ENCODE measurements around the gene SAMHD1. TPM values are rescaled to one million over a fixed set of nuclear protein-coding genes. Genes with fewer than 3 reads are reported as not detected.
"Not testable (repeated sequence)": the region's sequence is repeated elsewhere in the genome, so short reads cannot be mapped to it uniquely, and the experiment has no call there.

The SAMHD1 gene
- total RNA-seq: 44.1 and 45.7 TPM in 2 replicates

DNA sequence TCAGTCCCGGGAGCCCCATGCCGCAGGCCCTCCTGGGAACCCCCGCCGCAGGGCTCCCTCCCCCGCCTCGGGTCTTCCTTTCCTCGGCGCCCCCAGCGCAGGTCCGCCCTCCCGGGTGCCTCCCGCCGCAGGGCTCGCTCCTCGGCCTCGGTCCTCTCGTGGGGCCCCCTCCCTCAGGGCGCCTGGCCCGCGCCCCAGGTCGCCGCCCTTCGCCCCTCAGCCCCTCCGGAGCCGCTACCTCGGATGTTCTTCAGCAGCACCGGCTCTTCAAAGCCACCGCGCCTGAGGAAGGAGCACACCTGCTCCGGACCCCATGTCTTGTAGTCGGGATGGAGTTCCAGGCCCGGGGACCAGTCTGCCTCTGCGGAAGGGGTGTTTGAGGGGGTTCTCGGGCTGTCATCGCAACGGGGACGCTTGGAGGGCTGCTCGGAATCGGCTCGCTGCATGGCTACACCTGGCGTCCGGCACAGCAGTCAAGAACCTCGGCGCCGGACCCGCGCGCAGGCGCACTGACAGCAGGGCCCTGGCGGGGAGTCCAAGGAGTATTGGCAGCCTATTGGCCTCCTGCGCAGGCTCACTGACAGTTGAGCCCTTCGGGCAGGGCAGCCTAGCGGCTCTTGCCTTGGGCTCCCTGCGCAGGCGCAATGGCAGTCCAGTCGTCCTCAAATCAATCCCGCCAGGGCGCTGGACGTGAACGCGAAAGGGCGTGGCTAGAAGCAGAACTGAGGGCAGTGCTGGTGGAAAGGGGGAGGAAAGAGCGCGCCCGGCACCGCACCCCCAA lies at the start of gene SAMHD1:
Gene SAMHD1 (minus strand): TSS at position 511 of the 781 bp plus-strand sequence. CDS start 65 bp downstream, at position 446.
- no peaks in the 10 kb centered on the region for H3K27me3 Mint-ChIP-seq (ENCODE audit: low read depth)
- intact Hi-C loops (cut with micrococcal nuclease): loop anchor here (2.0 kb wide), 1 partner anchor 63 kb away; no protein-coding TSS in a partner anchor
- peaks cover 37% of the 10 kb centered on the region for H3K4me1 Mint-ChIP-seq (ENCODE audit: low read depth)
- H3K9me3 Mint-ChIP-seq: no peaks in the 10 kb centered on the region
- peaks cover 18% of the 10 kb centered on the region for H3K36me3 Mint-ChIP-seq (ENCODE audit: low read depth)
- peak within 1 kb of the TSS; percentile 95 for H3K27ac Mint-ChIP-seq
- peak; percentile 88 for DNase-seq (ENCODE audit: low spot score)
- H3K4me3 Mint-ChIP-seq (ENCODE audit: low read depth): peak within 1 kb of the TSS; percentile 97

DNA sequence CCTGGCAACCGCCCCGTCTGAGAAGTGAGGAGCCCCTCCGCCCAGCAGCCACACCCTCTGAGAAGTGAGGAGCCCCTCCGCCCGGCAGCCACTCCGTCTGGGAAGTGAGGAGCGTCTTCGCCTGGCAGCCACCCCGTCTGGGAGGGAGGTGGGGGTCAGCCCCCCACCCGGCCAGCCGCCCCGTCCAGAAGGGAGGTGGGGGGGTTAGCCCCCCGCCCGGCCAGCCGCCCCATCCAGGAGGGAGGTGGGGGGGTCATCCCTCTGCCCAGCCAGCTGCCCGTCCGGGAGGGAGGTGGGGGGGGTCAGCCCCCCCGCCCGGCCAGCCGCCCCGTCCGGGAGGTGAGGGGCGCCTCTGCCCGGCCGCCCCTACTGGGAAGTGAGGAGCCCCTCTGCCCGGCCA lies 48.7 kb upstream of the SAMHD1 start:
- H3K27me3 Mint-ChIP-seq (ENCODE audit: low read depth); H3K9me3 Mint-ChIP-seq; intact Hi-C loops (cut with micrococcal nuclease); DNase-seq (ENCODE audit: low spot score); H3K4me3 Mint-ChIP-seq (ENCODE audit: low read depth); H3K4me1 Mint-ChIP-seq (ENCODE audit: low read depth); H3K27ac Mint-ChIP-seq: not testable (repeated sequence)
- peaks cover 56% of the 10 kb centered on the region for H3K36me3 Mint-ChIP-seq (ENCODE audit: low read depth)

DNA sequence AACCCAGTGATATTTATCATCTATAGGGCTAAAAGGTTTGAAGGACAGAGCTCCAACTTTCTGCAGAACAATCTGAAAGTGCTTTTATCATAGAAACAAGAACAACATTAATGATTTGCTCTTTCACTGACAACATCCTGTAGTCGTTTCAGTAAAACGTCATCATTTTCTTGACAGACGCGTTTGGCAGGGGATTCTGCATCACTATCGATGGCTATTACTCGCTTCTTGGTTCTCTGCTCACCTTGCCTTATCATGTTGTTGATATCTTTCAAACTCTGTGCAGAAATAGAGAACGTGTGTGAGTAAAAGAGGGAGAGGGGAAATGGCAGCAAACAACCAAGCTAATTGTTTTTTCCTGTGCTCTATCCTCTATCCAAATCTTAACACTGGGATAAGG lies 47.1 kb upstream of the SAMHD1 start:
- no peaks in the 10 kb centered on the region for H3K27me3 Mint-ChIP-seq (ENCODE audit: low read depth)
- peaks cover 64% of the 10 kb centered on the region for H3K36me3 Mint-ChIP-seq (ENCODE audit: low read depth)
- H3K4me1 Mint-ChIP-seq (ENCODE audit: low read depth): peaks cover 4% of the 10 kb centered on the region
- no peak for DNase-seq (ENCODE audit: low spot score)
- H3K4me3 Mint-ChIP-seq (ENCODE audit: low read depth): no peak overlapping the region
- intact Hi-C loops (cut with micrococcal nuclease): no loop called here
- peak overlapping the region; percentile 55 for H3K27ac Mint-ChIP-seq
- peaks cover 5% of the 10 kb centered on the region for H3K9me3 Mint-ChIP-seq

DNA sequence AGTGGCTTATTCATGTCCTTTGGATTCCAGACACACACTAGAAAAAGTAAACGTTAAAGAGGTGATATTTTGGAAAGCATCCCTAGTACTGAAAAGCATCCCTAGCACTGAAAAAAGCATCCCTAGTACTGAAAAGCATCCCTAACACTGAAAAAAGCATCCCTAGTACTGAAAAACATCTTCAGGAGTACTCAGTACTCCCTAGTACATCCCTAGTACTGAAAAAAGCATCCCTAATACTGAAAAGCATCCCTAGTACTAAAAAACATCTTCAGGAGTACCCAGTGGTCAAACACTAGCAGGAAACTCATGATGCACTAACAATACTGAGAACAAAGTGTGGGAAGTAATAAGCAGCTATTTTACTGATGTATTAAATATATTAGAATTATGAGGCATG lies 45.6 kb upstream of the SAMHD1 start:
- H3K4me1 Mint-ChIP-seq (ENCODE audit: low read depth): peaks cover 2% of the 10 kb centered on the region
- peaks cover 13% of the 10 kb centered on the region for H3K9me3 Mint-ChIP-seq
- intact Hi-C loops (cut with micrococcal nuclease): no loop called here
- no peak overlapping the region for H3K4me3 Mint-ChIP-seq (ENCODE audit: low read depth)
- no peak overlapping the region for H3K27ac Mint-ChIP-seq
- H3K27me3 Mint-ChIP-seq (ENCODE audit: low read depth): no peaks in the 10 kb centered on the region
- H3K36me3 Mint-ChIP-seq (ENCODE audit: low read depth): peaks cover 62% of the 10 kb centered on the region
- no peak for DNase-seq (ENCODE audit: low spot score)

DNA sequence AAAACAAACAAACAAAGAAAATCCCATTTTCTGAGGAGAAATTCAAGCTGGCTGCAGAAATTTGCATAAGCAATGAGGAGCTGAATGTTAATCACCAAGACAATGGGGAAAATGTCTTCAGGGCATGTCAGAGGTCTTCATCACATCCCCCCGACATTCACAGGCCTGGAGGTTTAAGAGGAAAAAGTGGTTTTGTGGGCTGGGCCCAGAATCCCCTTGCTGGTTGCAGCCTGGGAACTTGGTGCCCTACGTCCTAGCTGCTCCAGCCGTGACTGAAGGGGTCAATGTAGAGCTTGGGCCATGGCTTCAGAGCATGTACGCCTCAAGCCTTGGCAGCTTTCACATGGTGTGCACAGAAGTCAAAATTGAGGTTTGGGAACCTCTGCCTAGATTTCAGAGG lies 42.7 kb upstream of the SAMHD1 start:
- H3K4me3 Mint-ChIP-seq (ENCODE audit: low read depth); H3K27me3 Mint-ChIP-seq (ENCODE audit: low read depth); H3K4me1 Mint-ChIP-seq (ENCODE audit: low read depth); intact Hi-C loops (cut with micrococcal nuclease); H3K27ac Mint-ChIP-seq; DNase-seq (ENCODE audit: low spot score): not testable (repeated sequence)
- peaks cover 75% of the 10 kb centered on the region for H3K36me3 Mint-ChIP-seq (ENCODE audit: low read depth)
- peaks cover 13% of the 10 kb centered on the region for H3K9me3 Mint-ChIP-seq

DNA sequence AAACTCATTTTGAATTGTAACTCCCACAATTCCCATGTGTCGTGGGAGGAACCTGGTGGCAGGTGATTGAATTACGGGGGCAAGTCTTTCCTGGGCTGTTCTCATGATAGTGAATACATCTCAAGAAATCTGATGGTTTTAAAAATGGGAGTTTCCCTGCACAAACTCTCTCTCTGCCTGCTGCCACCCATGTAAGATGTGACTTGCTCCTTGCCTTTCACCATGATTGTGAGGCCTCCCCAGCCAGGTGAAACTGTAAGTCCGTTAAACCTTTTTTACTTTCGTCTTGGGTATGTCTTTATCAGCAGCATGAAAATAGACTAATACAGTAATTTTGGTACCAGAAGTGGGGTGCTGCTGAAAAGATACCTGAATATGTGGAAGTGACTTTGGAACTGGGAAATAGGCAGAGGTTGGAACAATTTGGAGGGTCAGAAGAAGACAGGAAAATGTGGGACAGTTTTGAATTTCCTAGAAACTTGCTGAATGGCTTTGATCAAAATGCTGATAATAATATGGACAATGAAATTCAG lies 41.4 kb upstream of the SAMHD1 start:
- intact Hi-C loops (cut with micrococcal nuclease): no loop called here
- H3K27ac Mint-ChIP-seq: peak overlapping the region; percentile 31
- no peak for DNase-seq (ENCODE audit: low spot score)
- no peak overlapping the region for H3K4me3 Mint-ChIP-seq (ENCODE audit: low read depth)
- H3K4me1 Mint-ChIP-seq (ENCODE audit: low read depth): peaks cover 11% of the 10 kb centered on the region
- no peaks in the 10 kb centered on the region for H3K27me3 Mint-ChIP-seq (ENCODE audit: low read depth)
- H3K36me3 Mint-ChIP-seq (ENCODE audit: low read depth): peaks cover 71% of the 10 kb centered on the region
- peaks cover 13% of the 10 kb centered on the region for H3K9me3 Mint-ChIP-seq

DNA sequence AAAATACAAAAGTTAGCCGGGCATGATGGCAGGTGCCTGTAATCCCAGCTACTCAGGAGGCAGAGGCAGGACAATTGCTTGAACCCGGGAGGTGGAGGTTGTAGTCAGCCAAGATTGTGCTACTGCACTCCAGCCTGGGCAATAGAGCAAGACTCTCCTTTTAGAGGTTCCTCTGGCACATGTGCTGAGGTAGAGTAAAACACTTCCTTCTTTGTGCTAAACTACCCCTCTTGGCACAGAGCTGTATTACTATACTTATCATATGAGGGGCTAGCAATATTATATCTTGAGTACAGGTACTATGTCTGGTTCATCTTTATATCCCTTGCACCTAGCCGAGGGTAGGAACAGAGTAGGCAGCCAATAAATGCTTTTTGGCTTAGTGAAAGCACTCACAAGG lies 40.2 kb upstream of the SAMHD1 start:
- intact Hi-C loops (cut with micrococcal nuclease): no loop called here
- H3K27ac Mint-ChIP-seq: no peak overlapping the region
- H3K36me3 Mint-ChIP-seq (ENCODE audit: low read depth): peaks cover 64% of the 10 kb centered on the region
- DNase-seq (ENCODE audit: low spot score): no peak
- H3K4me3 Mint-ChIP-seq (ENCODE audit: low read depth): no peak overlapping the region
- H3K9me3 Mint-ChIP-seq: peaks cover 13% of the 10 kb centered on the region
- H3K4me1 Mint-ChIP-seq (ENCODE audit: low read depth): peaks cover 11% of the 10 kb centered on the region
- H3K27me3 Mint-ChIP-seq (ENCODE audit: low read depth): no peaks in the 10 kb centered on the region

DNA sequence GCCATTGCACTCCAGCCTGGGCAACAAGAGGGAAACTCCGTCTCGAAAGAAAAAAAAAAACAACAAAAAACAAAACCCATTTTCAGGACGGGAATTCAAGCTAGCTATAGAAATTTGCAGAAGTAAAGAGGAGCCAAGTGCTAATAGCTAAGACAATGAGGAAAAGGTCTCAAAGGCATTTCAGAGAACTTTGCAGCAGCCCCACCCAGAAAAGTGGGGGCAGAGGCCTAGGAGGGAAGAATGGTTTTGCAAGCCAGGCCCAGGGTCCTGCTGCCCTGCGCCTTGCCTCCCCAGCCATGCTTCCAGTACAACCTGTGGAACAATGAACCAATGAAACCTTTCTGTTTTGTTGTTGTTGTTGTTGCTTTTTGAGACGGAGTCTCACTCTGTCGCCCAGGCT lies 38.3 kb upstream of the SAMHD1 start:
- intact Hi-C loops (cut with micrococcal nuclease): no loop called here
- peaks cover 11% of the 10 kb centered on the region for H3K4me1 Mint-ChIP-seq (ENCODE audit: low read depth)

DNA sequence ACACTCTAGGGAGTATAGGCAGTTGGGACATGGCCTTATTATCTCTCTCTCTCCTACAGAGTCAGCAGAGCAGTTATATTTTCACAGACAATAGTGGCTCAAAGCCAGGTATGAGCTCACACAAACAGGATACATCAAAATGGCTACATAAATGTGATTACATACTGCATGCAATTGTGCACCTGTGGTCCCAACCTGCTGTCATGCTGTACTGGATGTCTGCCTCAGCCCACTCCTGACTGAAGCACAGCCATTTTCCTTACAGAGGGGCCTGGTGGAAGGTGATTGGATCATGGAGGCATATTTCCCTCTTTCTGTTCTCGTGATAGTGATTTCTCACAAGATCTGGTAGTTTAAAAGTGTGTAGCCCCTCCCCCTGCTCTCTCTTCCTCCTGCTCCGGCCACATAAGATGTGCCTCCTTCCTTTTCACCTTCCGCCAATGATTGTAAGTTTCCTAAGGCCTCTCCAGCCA lies 37.0 kb upstream of the SAMHD1 start:
- no peak for DNase-seq (ENCODE audit: low spot score)
- Mint-ChIP-seq H3K4me1 (ENCODE audit: low read depth) (peaks cover 11% of the 10 kb centered on the region), H3K27me3 (ENCODE audit: low read depth) (no peaks in the 10 kb centered on the region), H3K9me3 (peaks cover 8% of the 10 kb centered on the region), H3K4me3 (ENCODE audit: low read depth) (no peak overlapping the region), H3K36me3 (ENCODE audit: low read depth) (peaks cover 37% of the 10 kb centered on the region), H3K27ac (no peak overlapping the region)
- intact Hi-C loops (cut with micrococcal nuclease): no loop called here

More for the DNA sequence above, 38.3 kb upstream of the SAMHD1 start:
- Mint-ChIP-seq H3K36me3 (ENCODE audit: low read depth) (peaks cover 47% of the 10 kb centered on the region), H3K4me3 (ENCODE audit: low read depth) (no peak overlapping the region), H3K27me3 (ENCODE audit: low read depth) (no peaks in the 10 kb centered on the region), H3K9me3 (peaks cover 9% of the 10 kb centered on the region), H3K27ac (no peak overlapping the region)
- DNase-seq (ENCODE audit: low spot score): no peak

DNA sequence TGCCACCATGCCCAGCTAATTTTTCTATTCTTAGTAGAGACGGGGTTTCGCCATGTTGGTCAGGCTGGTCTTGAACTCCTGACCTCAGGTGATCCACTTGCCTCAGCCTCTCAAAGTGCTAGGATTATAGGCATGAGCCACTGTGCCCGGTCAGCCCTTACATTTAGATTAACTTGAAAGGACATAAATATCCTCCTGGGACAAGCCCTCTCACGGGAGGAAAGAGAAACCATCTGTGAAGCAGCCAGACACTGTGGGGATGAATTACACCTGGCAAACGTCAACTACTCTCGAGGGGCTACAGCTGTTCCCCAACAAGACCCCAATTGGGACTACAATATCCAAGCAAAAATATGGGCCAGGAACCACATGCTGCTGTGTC lies 32.7 kb upstream of the SAMHD1 start:
- H3K4me3 Mint-ChIP-seq (ENCODE audit: low read depth): no peak overlapping the region

DNA sequence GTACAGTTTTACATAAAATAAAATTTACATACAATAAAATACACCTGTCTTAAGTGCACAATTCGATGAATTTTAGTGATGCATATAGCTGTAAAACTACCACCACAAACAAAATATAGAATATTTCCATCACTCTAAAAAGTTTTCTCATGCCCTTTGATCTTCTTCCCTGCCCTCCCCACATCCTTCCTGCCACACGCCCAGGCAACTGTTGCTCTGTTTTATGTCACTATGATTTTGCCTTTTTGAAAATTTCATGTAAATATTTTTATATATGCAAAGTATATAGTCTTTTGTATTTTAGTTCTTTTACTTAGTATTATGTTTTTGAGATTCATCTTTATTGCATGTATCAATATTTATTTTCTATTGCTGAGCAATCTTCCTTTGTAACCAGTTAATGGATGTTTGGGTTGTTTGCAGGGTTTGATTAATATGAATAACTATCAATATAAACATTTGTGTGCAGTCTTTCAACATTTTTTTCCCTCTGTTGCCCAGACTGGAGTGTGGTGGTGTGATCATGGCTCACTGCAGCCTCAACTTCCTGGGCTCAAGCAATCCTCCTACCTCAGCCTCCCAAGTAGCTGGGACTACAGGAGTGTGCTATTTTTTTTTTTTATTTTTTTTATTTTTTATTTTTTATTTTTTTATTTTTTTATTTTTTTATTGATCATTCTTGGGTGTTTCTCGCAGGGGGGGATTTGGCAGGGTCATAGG lies 23.8 kb upstream of the SAMHD1 start:
- H3K36me3 Mint-ChIP-seq (ENCODE audit: low read depth): peaks cover 5% of the 10 kb centered on the region
- H3K4me1 Mint-ChIP-seq (ENCODE audit: low read depth): peaks cover 25% of the 10 kb centered on the region
- peak overlapping the region; percentile 54 for H3K27ac Mint-ChIP-seq
- H3K27me3 Mint-ChIP-seq (ENCODE audit: low read depth): no peaks in the 10 kb centered on the region
- no peaks in the 10 kb centered on the region for H3K9me3 Mint-ChIP-seq
- H3K4me3 Mint-ChIP-seq (ENCODE audit: low read depth): no peak overlapping the region
- DNase-seq (ENCODE audit: low spot score): peak; percentile 60
- intact Hi-C loops (cut with micrococcal nuclease): no loop called here

More for the DNA sequence above, 32.7 kb upstream of the SAMHD1 start:
- Mint-ChIP-seq H3K27me3 (ENCODE audit: low read depth) (no peaks in the 10 kb centered on the region), H3K9me3 (no peaks in the 10 kb centered on the region), H3K36me3 (ENCODE audit: low read depth) (peaks cover 16% of the 10 kb centered on the region), H3K4me1 (ENCODE audit: low read depth) (peaks cover 9% of the 10 kb centered on the region), H3K27ac (no peak overlapping the region)
- intact Hi-C loops (cut with micrococcal nuclease): no loop called here
- DNase-seq (ENCODE audit: low spot score): no peak

DNA sequence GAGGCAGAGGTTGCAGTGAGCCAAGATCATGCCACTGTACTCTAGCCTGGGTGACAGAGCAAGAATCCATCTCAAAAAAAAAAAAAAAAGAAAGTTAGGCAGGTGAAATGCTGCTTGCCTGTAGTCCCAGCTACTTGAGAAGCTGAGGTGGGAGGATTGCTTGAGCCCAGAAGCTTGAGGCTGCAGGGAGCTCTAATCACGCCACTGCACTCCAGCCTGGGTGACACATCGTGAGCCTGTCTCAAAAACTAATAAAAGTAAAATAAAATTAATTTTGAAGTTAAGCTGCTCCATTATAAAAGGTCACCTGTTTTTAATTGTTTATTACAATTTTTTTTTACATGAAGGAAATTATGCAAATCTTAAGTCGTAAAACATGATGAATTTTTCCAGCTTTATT lies 23.2 kb upstream of the SAMHD1 start:
- Mint-ChIP-seq H3K27ac (no peak overlapping the region), H3K4me1 (ENCODE audit: low read depth) (peaks cover 31% of the 10 kb centered on the region)
- DNase-seq (ENCODE audit: low spot score): no peak

DNA sequence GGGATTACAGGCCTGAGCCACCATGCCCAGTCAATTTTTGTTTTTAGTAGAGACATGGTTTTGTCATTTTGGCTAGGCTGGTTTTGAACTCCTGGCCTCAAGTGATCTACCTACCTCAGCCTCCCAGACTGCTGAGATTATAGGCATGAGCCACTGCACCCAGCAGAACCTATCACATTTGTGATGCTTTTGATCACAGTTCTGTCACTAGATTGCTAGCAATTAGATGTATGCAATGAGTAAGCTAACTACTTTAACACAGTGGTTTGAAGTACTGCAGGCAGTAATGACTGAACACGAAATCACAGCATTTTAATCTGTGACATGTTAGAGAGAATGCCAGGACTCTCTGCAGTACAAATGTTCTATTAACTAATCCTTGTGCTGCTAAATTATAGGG lies 19.6 kb upstream of the SAMHD1 start:
- no peaks in the 10 kb centered on the region for H3K27me3 Mint-ChIP-seq (ENCODE audit: low read depth)
- DNase-seq (ENCODE audit: low spot score): no peak
- no peaks in the 10 kb centered on the region for H3K9me3 Mint-ChIP-seq
- intact Hi-C loops (cut with micrococcal nuclease): no loop called here
- no peak overlapping the region for H3K27ac Mint-ChIP-seq
- H3K4me3 Mint-ChIP-seq (ENCODE audit: low read depth): no peak overlapping the region
- H3K36me3 Mint-ChIP-seq (ENCODE audit: low read depth): peaks cover 16% of the 10 kb centered on the region
- H3K4me1 Mint-ChIP-seq (ENCODE audit: low read depth): peaks cover 51% of the 10 kb centered on the region

More for the DNA sequence above, 23.2 kb upstream of the SAMHD1 start:
- Mint-ChIP-seq H3K4me3 (ENCODE audit: low read depth) (no peak overlapping the region), H3K27me3 (ENCODE audit: low read depth) (no peaks in the 10 kb centered on the region), H3K36me3 (ENCODE audit: low read depth) (peaks cover 11% of the 10 kb centered on the region), H3K9me3 (no peaks in the 10 kb centered on the region)
- intact Hi-C loops (cut with micrococcal nuclease): no loop called here

Measured in activated T-helper 2 cell treated with anti-CD3 and anti-CD28 coated beads, Interferon-gamma antibody, Interleukin-2, Interleukin-4, amounts not matched to agents 10 μg/mL and 5 μg/mL and 100 μg/mL, durations not matched to agents 14 hours and 24 hours and 36 hours (primary cell).